GM18499 (cell line): ENCODE results near the gene CATSPERD.
"Not testable (repeated sequence)": the region's sequence is repeated elsewhere in the genome, so short reads cannot be mapped to it uniquely, and the experiment has no call there.

Source experiments
- ATAC-seq: cut with Tn5 transposase; IDR thresholded peaks from one replicate; pipeline ENCODE4 v1.9.1; 2021; ENCODE audit warnings: moderate number of reproducible peaks; ENCODE audit not compliant: insufficient read depth, unreplicated experiment

CATSPERD gene

GRCh38 chr19:5684694-5685430 is 35.6 kb upstream of the CATSPERD start:
- no peak for ATAC-seq

GRCh38 chr19:5686326-5686646 is 34.2 kb upstream of the CATSPERD start:
- no peak for ATAC-seq

GRCh38 chr19:5686647-5687359 is 33.6 kb upstream of the CATSPERD start:
- no peak for ATAC-seq

GRCh38 chr19:5687360-5688198 is 32.9 kb upstream of the CATSPERD start:
- no peak for ATAC-seq

GRCh38 chr19:5688262-5688881 is 32.1 kb upstream of the CATSPERD start:
- not testable (repeated sequence) for ATAC-seq

- ATAC-seq, result no peak
Measured at GRCh38 chr19:5690125-5690954, 30.1 kb upstream of the CATSPERD start, which contains the start of gene RPL36. Gene RPL36 (plus strand): TSS chr19:5690295. CDS start chr19:5690508, 213 bp downstream.

GRCh38 chr19:5690955-5691821 is 29.2 kb upstream of the CATSPERD start:
- no peak for ATAC-seq

GRCh38 chr19:5691822-5692722 is 28.4 kb upstream of the CATSPERD start:
- no peak for ATAC-seq

GRCh38 chr19:5692723-5693194 is 27.7 kb upstream of the CATSPERD start:
- no peak for ATAC-seq

- no peak for ATAC-seq
Measured at GRCh38 chr19:5693195-5694166, 27.0 kb upstream of the CATSPERD start.

- ATAC-seq, result no peak
Measured at GRCh38 chr19:5694167-5694955, 26.1 kb upstream of the CATSPERD start.

- no peak for ATAC-seq
Measured at GRCh38 chr19:5694956-5695648, 25.3 kb upstream of the CATSPERD start.

GRCh38 chr19:5695649-5696195 is 24.7 kb upstream of the CATSPERD start:
- no peak for ATAC-seq

GRCh38 chr19:5696196-5697021 is 24.0 kb upstream of the CATSPERD start:
- no peak for ATAC-seq
